WTC11 (cell line): ENCODE results near the gene CAPN9. TPM values are rescaled to one million over a fixed set of nuclear protein-coding genes. Genes with fewer than 3 reads are reported as not detected.

Experiments used
- ATAC-seq: fragments of 200-7000 bp; cut with Tn5 transposase; 2 replicates; pipeline ENCODE4 v1.10.0; 2021; ENCODE audit warnings: mild to moderate bottlenecking, moderate library complexity
- CTCF ChIA-PET: fragments of 300-600 bp; sonication (Branson Sonifier 250); formaldehyde crosslinking; loops from one replicate; lab custom pipeline; 2021; ENCODE audit warnings: antibody characterized with exemption; lab: Charles Lee
- POLR2A ChIA-PET: fragments of 350-600 bp; sonication (Branson Sonifier 250); formaldehyde crosslinking; loops from one replicate; lab custom pipeline; 2021; ENCODE audit warnings: antibody characterized with exemption; lab: Charles Lee
- DNase-seq: peaks from one replicate; pipeline ENCODE4 v3.0.0; 2021; ENCODE audit warnings: low spot score
- H3K27ac Mint-ChIP-seq: 2 replicates; pipeline ENCODE4 v1.8.0; 2021; ENCODE audit warnings: mixed read lengths
- H3K27me3 Mint-ChIP-seq: 2 replicates; pipeline ENCODE4 v1.8.0; 2021; ENCODE audit warnings: low read depth, mild to moderate bottlenecking, moderate library complexity, mixed read lengths
- H3K36me3 Mint-ChIP-seq: 2 replicates; pipeline ENCODE4 v1.8.0; 2021; ENCODE audit warnings: mixed read lengths
- H3K4me1 Mint-ChIP-seq: 2 replicates; pipeline ENCODE4 v1.8.0; 2022; ENCODE audit warnings: mixed read lengths
- H3K4me3 Mint-ChIP-seq: 2 replicates; pipeline ENCODE4 v1.8.0; 2021; ENCODE audit warnings: mild to moderate bottlenecking, moderate library complexity, mixed read lengths
- H3K9me3 Mint-ChIP-seq: 2 replicates; pipeline ENCODE4 v1.8.0; 2021; ENCODE audit warnings: mixed read lengths
- ARID4B ChIP-seq: sonication (generic); formaldehyde crosslinking; IDR thresholded peaks from 2 replicates; pipeline ENCODE4 v1.8.0; 2023; ENCODE audit warnings: missing genetic modification reagents, mild to moderate bottlenecking, borderline replicate concordance
- ATF3 ChIP-seq: sonication (generic); formaldehyde crosslinking; conservative IDR thresholded peaks from 2 replicates; pipeline ENCODE4 v1.8.1; 2022; ENCODE audit warnings: mild to moderate bottlenecking, missing genetic modification reagents
- CBFB ChIP-seq: sonication (generic); formaldehyde crosslinking; IDR thresholded peaks from 2 replicates; pipeline ENCODE4 v1.8.1; 2022; ENCODE audit warnings: mild to moderate bottlenecking, low read depth, missing genetic modification reagents
- CREB1 ChIP-seq: sonication (generic); formaldehyde crosslinking; IDR thresholded peaks from 2 replicates; pipeline ENCODE4 v1.8.0; 2023; ENCODE audit warnings: mild to moderate bottlenecking, missing genetic modification reagents
- FOXK1 ChIP-seq: sonication (generic); formaldehyde crosslinking; IDR thresholded peaks from 2 replicates; pipeline ENCODE4 v1.8.0; 2022; ENCODE audit warnings: mild to moderate bottlenecking, moderate library complexity, missing genetic modification reagents
- HMGA2 ChIP-seq: fragments of 250-450 bp; sonication (Bioruptor Pico); IDR thresholded peaks from 2 replicates; pipeline ENCODE4 v1.4.0; 2021; ENCODE audit warnings: mild to moderate bottlenecking, moderate library complexity
- IRF1 ChIP-seq: sonication (generic); formaldehyde crosslinking; IDR thresholded peaks from 2 replicates; pipeline ENCODE4 v1.8.0; 2023; ENCODE audit warnings: missing genetic modification reagents
- IRF2 ChIP-seq: sonication (generic); formaldehyde crosslinking; IDR thresholded peaks from 2 replicates; pipeline ENCODE4 v1.8.0; 2022; ENCODE audit warnings: low read depth, missing genetic modification reagents, borderline replicate concordance
- JAZF1 ChIP-seq: fragments of 250-450 bp; sonication (Bioruptor Pico); IDR thresholded peaks from 2 replicates; pipeline ENCODE4 v1.9.0; 2021; ENCODE audit warnings: moderate library complexity, mild to moderate bottlenecking, inconsistent platforms
- JUN ChIP-seq: sonication (generic); formaldehyde crosslinking; IDR thresholded peaks from 2 replicates; pipeline ENCODE4 v1.8.0; 2023; ENCODE audit warnings: mild to moderate bottlenecking, missing genetic modification reagents
- MXD4 ChIP-seq: fragments of 250-450 bp; sonication (Bioruptor Pico); IDR thresholded peaks from 2 replicates; pipeline ENCODE4 v1.8.0; 2021; ENCODE audit warnings: mild to moderate bottlenecking, moderate library complexity, borderline replicate concordance
- TCF7 ChIP-seq: sonication (generic); formaldehyde crosslinking; IDR thresholded peaks from 2 replicates; pipeline ENCODE4 v1.8.0; 2022; ENCODE audit warnings: mild to moderate bottlenecking, low read depth, missing genetic modification reagents, moderate library complexity
- TEAD1 ChIP-seq: sonication (generic); formaldehyde crosslinking; IDR thresholded peaks from 2 replicates; pipeline ENCODE4 v1.8.0; 2022; ENCODE audit warnings: mild to moderate bottlenecking, missing genetic modification reagents
- ZNF232 ChIP-seq: sonication (generic); formaldehyde crosslinking; IDR thresholded peaks from 2 replicates; pipeline ENCODE4 v1.8.0; 2022; ENCODE audit warnings: mild to moderate bottlenecking, missing genetic modification reagents
- ZNF317 ChIP-seq: sonication (generic); formaldehyde crosslinking; IDR thresholded peaks from 2 replicates; pipeline ENCODE4 v1.8.1; 2023; ENCODE audit warnings: low read depth, mild to moderate bottlenecking, moderate library complexity, missing genetic modification reagents, borderline replicate concordance
- ZNF423 ChIP-seq: fragments of 250-450 bp; sonication (Bioruptor Pico); IDR thresholded peaks from 2 replicates; pipeline ENCODE4 v2.1.2; 2022; ENCODE audit warnings: mild to moderate bottlenecking, moderate library complexity
- total RNA-seq: library from RNA; stranded (reverse); gene quantifications from 3 replicates; pipeline ENCODE4 v1.2.3, GENCODE V29; 2021
- TF ChIP-seq, protein P1 (sequence below): sonication (generic); formaldehyde crosslinking; IDR thresholded peaks from 2 replicates; pipeline ENCODE4 v1.8.1; 2023; ENCODE audit warnings: mild to moderate bottlenecking, missing genetic modification reagents
- TF ChIP-seq, protein P2 (sequence below): fragments of 250-450 bp; sonication (Bioruptor Pico); IDR thresholded peaks from 2 replicates; pipeline ENCODE4 v1.9.0; 2021; ENCODE audit warnings: mild to moderate bottlenecking
- TF ChIP-seq, protein P3 (sequence below): fragments of 250-450 bp; sonication (Bioruptor Pico); IDR thresholded peaks from 2 replicates; pipeline ENCODE4 v1.8.0; 2021; ENCODE audit warnings: mild to moderate bottlenecking
- TF ChIP-seq, protein P4 (sequence below): sonication (generic); formaldehyde crosslinking; IDR thresholded peaks from 2 replicates; pipeline ENCODE4 v1.8.1; 2023; ENCODE audit warnings: mild to moderate bottlenecking, missing genetic modification reagents
- TF ChIP-seq, protein P5 (sequence below): sonication (generic); formaldehyde crosslinking; IDR thresholded peaks from 2 replicates; pipeline ENCODE4 v1.8.0; 2022; ENCODE audit warnings: mild to moderate bottlenecking, missing genetic modification reagents

CAPN9 gene
- total RNA-seq, 1 experiment from 2014 or later, result not detected

DNA sequence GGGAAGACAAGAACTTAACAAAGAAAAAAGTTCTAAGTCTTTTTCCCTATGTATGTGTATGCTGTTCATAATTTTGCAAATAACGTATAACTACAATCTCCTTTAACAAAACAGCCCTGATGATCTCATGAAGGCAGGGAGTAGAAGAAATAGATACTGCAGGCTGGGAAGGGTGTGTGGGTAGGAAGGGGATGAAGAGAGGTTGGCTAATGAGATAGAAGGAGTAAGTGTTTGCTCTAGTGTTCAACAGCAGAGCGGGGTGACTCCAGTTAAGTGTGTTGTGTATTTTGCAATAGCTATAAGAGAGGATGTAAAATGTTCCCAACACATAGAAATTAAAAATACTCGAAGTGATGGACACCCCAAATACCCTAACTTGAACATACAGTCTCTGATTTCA, 101.0 kb downstream of the CAPN9 start:
- DNase-seq (no peak), ATAC-seq (no peak)
- no peaks in the 10 kb centered on the region; the same call in 1 of the 2 replicates for H3K27me3 Mint-ChIP-seq
- H3K27ac Mint-ChIP-seq, result no peak overlapping the region
- peaks cover 21% of the 10 kb centered on the region for H3K4me1 Mint-ChIP-seq
- H3K9me3 Mint-ChIP-seq, result peaks cover 6% of the 10 kb centered on the region
- POLR2A ChIA-PET, result no interaction called here
- peaks cover 28% of the 10 kb centered on the region for H3K36me3 Mint-ChIP-seq
- H3K4me3 Mint-ChIP-seq, result no peak overlapping the region
- TF ChIP-seq TCF7 (CRISPR knock-in tag) (no peak), JAZF1 (CRISPR knock-in tag) (no peak), HMGA2 (CRISPR knock-in tag) (no peak), FOXK1 (CRISPR knock-in tag) (no peak), IRF2 (CRISPR knock-in tag) (no peak), ATF3 (CRISPR knock-in tag) (no peak), ZNF317 (no peak), ZNF232 (CRISPR knock-in tag) (no peak), TEAD1 (no peak), IRF1 (CRISPR knock-in tag) (no peak), JUN (CRISPR knock-in tag) (no peak), ZNF423 (CRISPR knock-in tag) (no peak), MXD4 (CRISPR knock-in tag) (no peak)
- TF ChIP-seq, protein P1, sequence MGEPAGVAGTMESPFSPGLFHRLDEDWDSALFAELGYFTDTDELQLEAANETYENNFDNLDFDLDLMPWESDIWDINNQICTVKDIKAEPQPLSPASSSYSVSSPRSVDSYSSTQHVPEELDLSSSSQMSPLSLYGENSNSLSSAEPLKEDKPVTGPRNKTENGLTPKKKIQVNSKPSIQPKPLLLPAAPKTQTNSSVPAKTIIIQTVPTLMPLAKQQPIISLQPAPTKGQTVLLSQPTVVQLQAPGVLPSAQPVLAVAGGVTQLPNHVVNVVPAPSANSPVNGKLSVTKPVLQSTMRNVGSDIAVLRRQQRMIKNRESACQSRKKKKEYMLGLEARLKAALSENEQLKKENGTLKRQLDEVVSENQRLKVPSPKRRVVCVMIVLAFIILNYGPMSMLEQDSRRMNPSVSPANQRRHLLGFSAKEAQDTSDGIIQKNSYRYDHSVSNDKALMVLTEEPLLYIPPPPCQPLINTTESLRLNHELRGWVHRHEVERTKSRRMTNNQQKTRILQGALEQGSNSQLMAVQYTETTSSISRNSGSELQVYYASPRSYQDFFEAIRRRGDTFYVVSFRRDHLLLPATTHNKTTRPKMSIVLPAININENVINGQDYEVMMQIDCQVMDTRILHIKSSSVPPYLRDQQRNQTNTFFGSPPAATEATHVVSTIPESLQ (CRISPR knock-in tag), result no peak
- TF ChIP-seq, protein P2, sequence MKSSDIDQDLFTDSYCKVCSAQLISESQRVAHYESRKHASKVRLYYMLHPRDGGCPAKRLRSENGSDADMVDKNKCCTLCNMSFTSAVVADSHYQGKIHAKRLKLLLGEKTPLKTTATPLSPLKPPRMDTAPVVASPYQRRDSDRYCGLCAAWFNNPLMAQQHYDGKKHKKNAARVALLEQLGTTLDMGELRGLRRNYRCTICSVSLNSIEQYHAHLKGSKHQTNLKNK (CRISPR knock-in tag), result no peak
- TF ChIP-seq, protein P3, sequence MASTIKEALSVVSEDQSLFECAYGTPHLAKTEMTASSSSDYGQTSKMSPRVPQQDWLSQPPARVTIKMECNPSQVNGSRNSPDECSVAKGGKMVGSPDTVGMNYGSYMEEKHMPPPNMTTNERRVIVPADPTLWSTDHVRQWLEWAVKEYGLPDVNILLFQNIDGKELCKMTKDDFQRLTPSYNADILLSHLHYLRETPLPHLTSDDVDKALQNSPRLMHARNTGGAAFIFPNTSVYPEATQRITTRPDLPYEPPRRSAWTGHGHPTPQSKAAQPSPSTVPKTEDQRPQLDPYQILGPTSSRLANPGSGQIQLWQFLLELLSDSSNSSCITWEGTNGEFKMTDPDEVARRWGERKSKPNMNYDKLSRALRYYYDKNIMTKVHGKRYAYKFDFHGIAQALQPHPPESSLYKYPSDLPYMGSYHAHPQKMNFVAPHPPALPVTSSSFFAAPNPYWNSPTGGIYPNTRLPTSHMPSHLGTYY (CRISPR knock-in tag), result no peak
- TF ChIP-seq, protein P4, sequence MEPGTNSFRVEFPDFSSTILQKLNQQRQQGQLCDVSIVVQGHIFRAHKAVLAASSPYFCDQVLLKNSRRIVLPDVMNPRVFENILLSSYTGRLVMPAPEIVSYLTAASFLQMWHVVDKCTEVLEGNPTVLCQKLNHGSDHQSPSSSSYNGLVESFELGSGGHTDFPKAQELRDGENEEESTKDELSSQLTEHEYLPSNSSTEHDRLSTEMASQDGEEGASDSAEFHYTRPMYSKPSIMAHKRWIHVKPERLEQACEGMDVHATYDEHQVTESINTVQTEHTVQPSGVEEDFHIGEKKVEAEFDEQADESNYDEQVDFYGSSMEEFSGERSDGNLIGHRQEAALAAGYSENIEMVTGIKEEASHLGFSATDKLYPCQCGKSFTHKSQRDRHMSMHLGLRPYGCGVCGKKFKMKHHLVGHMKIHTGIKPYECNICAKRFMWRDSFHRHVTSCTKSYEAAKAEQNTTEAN (CRISPR knock-in tag), result no peak
- TF ChIP-seq, all 79 proteins: peak for 0
- CTCF ChIA-PET, result no interaction called here

GRCh38 chr1:230849451-230850224, 102.5 kb downstream of the CAPN9 start:
- ChIA-PET CTCF (no interaction called here), POLR2A (no interaction called here)
- no peak overlapping the region for H3K4me3 Mint-ChIP-seq
- no peaks in the 10 kb centered on the region; the same call in 1 of the 2 replicates for H3K27me3 Mint-ChIP-seq
- H3K27ac Mint-ChIP-seq, result peak overlapping the region; percentile 27; the same call in 1 of the 2 replicates
- H3K36me3 Mint-ChIP-seq, result peaks cover 30% of the 10 kb centered on the region
- peaks cover 21% of the 10 kb centered on the region for H3K4me1 Mint-ChIP-seq
- ATAC-seq, result no peak
- DNase-seq, result no peak
- peaks cover 10% of the 10 kb centered on the region for H3K9me3 Mint-ChIP-seq
- TF ChIP-seq ARID4B (CRISPR knock-in tag) (no peak), CREB1 (CRISPR knock-in tag) (no peak), CBFB (CRISPR knock-in tag) (no peak)
- TF ChIP-seq, protein P5, sequence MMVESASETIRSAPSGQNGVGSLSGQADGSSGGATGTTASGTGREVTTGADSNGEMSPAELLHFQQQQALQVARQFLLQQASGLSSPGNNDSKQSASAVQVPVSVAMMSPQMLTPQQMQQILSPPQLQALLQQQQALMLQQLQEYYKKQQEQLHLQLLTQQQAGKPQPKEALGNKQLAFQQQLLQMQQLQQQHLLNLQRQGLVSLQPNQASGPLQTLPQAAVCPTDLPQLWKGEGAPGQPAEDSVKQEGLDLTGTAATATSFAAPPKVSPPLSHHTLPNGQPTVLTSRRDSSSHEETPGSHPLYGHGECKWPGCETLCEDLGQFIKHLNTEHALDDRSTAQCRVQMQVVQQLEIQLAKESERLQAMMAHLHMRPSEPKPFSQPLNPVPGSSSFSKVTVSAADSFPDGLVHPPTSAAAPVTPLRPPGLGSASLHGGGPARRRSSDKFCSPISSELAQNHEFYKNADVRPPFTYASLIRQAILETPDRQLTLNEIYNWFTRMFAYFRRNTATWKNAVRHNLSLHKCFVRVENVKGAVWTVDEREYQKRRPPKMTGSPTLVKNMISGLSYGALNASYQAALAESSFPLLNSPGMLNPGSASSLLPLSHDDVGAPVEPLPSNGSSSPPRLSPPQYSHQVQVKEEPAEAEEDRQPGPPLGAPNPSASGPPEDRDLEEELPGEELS (CRISPR knock-in tag), result no peak
